Measurements from ENCODE around the gene CYP4F22. TPM values are rescaled to one million over a fixed set of nuclear protein-coding genes. Genes with fewer than 3 reads are reported as not detected.

Gene CYP4F22
- total RNA-seq, 2 donors from 2014 or later: 0.19 to 0.22 TPM

GRCh38 chr19:15562145-15562544 is 53.8 kb downstream of the CYP4F22 start:
- Histone ChIP-seq H3K9ac (ENCODE audit: low read depth in 2 of 2, low read length in 2 of 2) (no peak overlapping the region), H3K9me3 (no peaks in the 10 kb centered on the region), H3K4me1 (no peaks in the 10 kb centered on the region), H3K36me3 (no peaks in the 10 kb centered on the region), H3K27me3 (no peaks in the 10 kb centered on the region), H3K27ac (no peak overlapping the region), H3K4me3 (no peak overlapping the region)
- no peak for DNase-seq
- intact Hi-C loops (cut with DNase I): no loop called here
- no peak for TF ChIP-seq CTCF (IDR thresholded peaks at IDR 0.05)

- Histone ChIP-seq H3K9me3 (no peaks in the 10 kb centered on the region), H3K4me3 (no peak overlapping the region), H3K4me1 (no peaks in the 10 kb centered on the region), H3K36me3 (no peaks in the 10 kb centered on the region), H3K27me3 (no peaks in the 10 kb centered on the region), H3K9ac (ENCODE audit: low read depth in 2 of 2, low read length in 2 of 2) (no peak overlapping the region), H3K27ac (no peak overlapping the region)
- TF ChIP-seq CTCF (IDR thresholded peaks at IDR 0.05): no peak
- intact Hi-C loops (cut with DNase I): no loop called here
- DNase-seq: no peak
These were observed 54.5 kb downstream of the CYP4F22 start for GRCh38 chr19:15562861-15563260.

GRCh38 chr19:15563325-15563794 is 55.0 kb downstream of the CYP4F22 start:
- Histone ChIP-seq H3K9me3 (no peaks in the 10 kb centered on the region), H3K4me3 (no peak overlapping the region), H3K4me1 (no peaks in the 10 kb centered on the region), H3K27ac (no peak overlapping the region), H3K9ac (ENCODE audit: low read depth in 2 of 2, low read length in 2 of 2) (no peak overlapping the region), H3K36me3 (no peaks in the 10 kb centered on the region), H3K27me3 (no peaks in the 10 kb centered on the region)
- peak; percentile 67 for DNase-seq
- intact Hi-C loops (cut with DNase I): no loop called here
- TF ChIP-seq CTCF (IDR thresholded peaks at IDR 0.05): no peak

- intact Hi-C loops (cut with DNase I): no loop called here
- Histone ChIP-seq H3K4me3 (no peak overlapping the region), H3K27me3 (no peaks in the 10 kb centered on the region), H3K27ac (no peak overlapping the region), H3K36me3 (no peaks in the 10 kb centered on the region), H3K9ac (ENCODE audit: low read depth in 2 of 2, low read length in 2 of 2) (no peak overlapping the region), H3K9me3 (no peaks in the 10 kb centered on the region), H3K4me1 (no peaks in the 10 kb centered on the region)
- DNase-seq: no peak
- no peak for TF ChIP-seq CTCF (IDR thresholded peaks at IDR 0.05)
These were observed 55.6 kb downstream of the CYP4F22 start for GRCh38 chr19:15563931-15564330.

- no peak overlapping the region for H3K4me3 ChIP-seq
- no peaks in the 10 kb centered on the region for H3K36me3 ChIP-seq
- no peak for DNase-seq
- no peaks in the 10 kb centered on the region for H3K4me1 ChIP-seq
- H3K9ac ChIP-seq (ENCODE audit: low read depth in 2 of 2, low read length in 2 of 2): no peak overlapping the region
- no peaks in the 10 kb centered on the region for H3K9me3 ChIP-seq
- TF ChIP-seq CTCF (IDR thresholded peaks at IDR 0.05): no peak
- no peak overlapping the region for H3K27ac ChIP-seq
- no peaks in the 10 kb centered on the region for H3K27me3 ChIP-seq
- intact Hi-C loops (cut with DNase I): no loop called here
These were observed 56.3 kb downstream of the CYP4F22 start for GRCh38 chr19:15564534-15565168.

Data from colonic mucosa (tissue), 4 donors.